Central memory CD8-positive, alpha-beta T cell (primary cell): ENCODE results near the gene STK11.

Source experiments
- ATAC-seq: fragments of 150-1000 bp; cut with Tn5 transposase; replicated peaks from 2 replicates; pipeline ENCODE4 v1.10.0; 2022; ENCODE audit warnings: mild to moderate bottlenecking, moderate FRiP score, moderate number of reproducible peaks; ENCODE audit not compliant: poor library complexity, severe bottlenecking; ENCODE audit errors: extremely low read depth
- DNase-seq, 2 donors: peaks; one replicate each; pipeline ENCODE4 v3.0.0; 2021; ENCODE audit warnings: low spot score in 2 of 2
- H3K27ac Mint-ChIP-seq: one replicate; pipeline ENCODE4 v1.8.0; 2022; ENCODE audit warnings: low read depth, mild to moderate bottlenecking, moderate library complexity, mixed read lengths
- H3K27me3 Mint-ChIP-seq: one replicate; pipeline ENCODE4 v1.8.0; 2022; ENCODE audit warnings: mixed read lengths
- H3K36me3 Mint-ChIP-seq: one replicate; pipeline ENCODE4 v1.8.0; 2022; ENCODE audit warnings: mild to moderate bottlenecking, moderate library complexity, mixed read lengths; ENCODE audit not compliant: insufficient read depth
- H3K4me1 Mint-ChIP-seq: one replicate; pipeline ENCODE4 v1.8.0; 2022; ENCODE audit warnings: mixed read lengths
- H3K4me3 Mint-ChIP-seq: one replicate; pipeline ENCODE4 v1.8.0; 2022; ENCODE audit warnings: mild to moderate bottlenecking, moderate library complexity, mixed read lengths
- H3K9me3 Mint-ChIP-seq: one replicate; pipeline ENCODE4 v1.8.0; 2022; ENCODE audit warnings: mixed read lengths

STK11 gene

DNA sequence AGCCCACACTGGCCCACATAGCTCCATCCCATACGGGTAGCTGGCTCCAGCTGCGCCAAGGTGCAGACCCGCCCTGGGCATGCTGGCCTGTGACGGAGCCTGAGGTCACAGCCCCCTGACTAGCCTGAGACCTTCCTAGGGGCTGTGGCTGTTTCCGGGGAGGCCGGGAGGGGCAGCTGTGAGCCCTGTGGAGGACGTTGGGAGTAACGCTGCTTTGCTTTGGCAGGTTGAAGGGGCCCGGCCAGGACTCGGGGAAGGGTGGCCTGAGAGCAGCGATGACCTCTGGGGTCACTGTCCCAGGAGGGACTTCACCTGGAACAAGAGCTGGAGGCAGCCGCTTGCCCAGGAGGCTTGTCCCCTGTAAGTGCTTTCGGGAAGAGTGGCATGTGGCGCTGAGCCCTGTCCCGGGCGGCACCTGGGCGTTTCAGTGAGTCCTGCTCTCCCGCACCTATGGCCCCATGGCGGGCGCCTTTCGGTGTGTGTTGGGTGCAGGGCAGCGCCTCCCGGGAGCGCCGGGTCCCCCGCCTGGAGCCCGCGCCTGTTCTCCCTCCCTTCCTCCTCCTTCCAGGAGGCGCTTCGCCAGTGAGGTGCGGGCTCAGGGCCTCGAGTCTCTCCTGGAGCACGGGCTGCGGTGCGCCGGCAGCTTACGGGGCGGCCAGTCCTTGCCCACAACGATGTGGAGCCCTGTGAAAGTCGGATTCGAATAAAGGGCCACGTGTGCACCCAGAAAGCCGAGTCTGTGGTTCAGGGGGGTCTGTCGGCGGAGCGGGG lies 68.7 kb downstream of the STK11 start:
- Mint-ChIP-seq H3K4me1 (peaks cover 47% of the 10 kb centered on the region), H3K36me3 (peaks cover 63% of the 10 kb centered on the region), H3K27ac (peak overlapping the region; percentile 95), H3K4me3 (peak overlapping the region; percentile 57), H3K27me3 (no peaks in the 10 kb centered on the region), H3K9me3 (no peaks in the 10 kb centered on the region)
- ATAC-seq (no peak), DNase-seq (no peak)

DNA sequence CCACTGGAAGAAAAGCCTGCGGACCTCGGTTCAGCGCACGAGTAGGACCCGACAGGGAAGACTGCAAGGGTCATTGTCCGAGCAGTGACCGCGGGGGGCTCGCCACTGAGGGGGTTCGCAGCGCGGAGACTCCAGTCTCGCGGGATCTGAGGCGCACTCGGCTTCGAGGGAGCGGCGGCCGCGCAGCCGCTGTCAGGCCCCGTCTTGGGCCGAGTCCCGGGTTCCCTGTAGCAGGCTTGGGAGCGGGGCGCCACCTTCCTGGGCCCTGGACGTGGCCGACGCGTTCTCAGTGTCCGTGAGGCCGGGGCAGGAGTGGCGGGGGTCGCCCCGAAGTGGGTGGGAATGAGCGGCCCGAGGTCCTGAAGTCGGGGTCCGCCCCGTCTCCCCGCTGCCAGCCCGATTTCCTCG lies 69.3 kb downstream of the STK11 start:
- peaks cover 62% of the 10 kb centered on the region for H3K36me3 Mint-ChIP-seq
- DNase-seq (no peak), ATAC-seq (no peak)
- peaks cover 51% of the 10 kb centered on the region for H3K4me1 Mint-ChIP-seq
- H3K4me3 Mint-ChIP-seq, result peak overlapping the region; percentile 75
- H3K27ac Mint-ChIP-seq, result peak overlapping the region; percentile 95
- H3K9me3 Mint-ChIP-seq, result no peaks in the 10 kb centered on the region
- no peaks in the 10 kb centered on the region for H3K27me3 Mint-ChIP-seq

DNA sequence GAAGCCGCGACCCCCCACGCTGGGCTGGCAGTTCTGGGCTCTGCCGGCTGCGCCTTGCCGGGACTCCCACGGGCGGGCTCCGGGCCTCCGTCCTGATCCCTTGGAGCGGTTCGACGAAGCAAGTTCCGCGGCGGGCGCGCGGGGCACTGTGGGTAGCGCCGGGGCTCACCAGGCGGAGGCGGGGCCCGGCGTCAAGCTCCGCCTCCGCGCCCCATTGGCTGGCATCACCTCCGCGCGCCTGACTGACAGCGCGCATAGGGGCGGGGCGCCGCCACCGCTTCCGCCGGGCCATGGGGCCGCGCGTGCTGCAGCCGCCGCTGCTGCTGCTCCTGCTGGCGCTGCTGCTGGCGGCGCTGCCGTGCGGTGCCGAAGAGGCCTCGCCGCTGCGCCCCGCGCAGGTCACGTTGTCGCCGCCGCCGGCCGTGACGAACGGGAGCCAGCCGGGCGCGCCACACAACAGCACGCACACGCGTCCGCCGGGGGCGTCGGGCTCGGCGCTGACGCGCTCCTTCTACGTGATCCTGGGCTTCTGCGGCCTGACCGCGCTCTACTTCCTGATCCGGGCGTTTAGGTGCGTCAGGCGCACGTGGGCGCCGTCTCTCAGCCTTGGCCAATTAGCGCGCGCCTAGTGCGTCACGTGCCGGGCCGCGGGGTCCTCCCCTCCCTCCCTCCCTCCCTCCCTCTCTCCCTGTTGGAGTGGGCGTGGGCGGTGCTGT lies 69.8 kb downstream of the STK11 start, which contains the start of gene FAM174C:
FAM174C (plus strand) TSS at position 271 of the 716 bp plus-strand sequence; CDS start at position 291, 20 bp downstream.
- ATAC-seq (peak; percentile 84), DNase-seq (peak; percentile 83 to 95)
- H3K9me3 Mint-ChIP-seq, result no peaks in the 10 kb centered on the region
- no peaks in the 10 kb centered on the region for H3K27me3 Mint-ChIP-seq
- peaks cover 51% of the 10 kb centered on the region for H3K4me1 Mint-ChIP-seq
- H3K4me3 Mint-ChIP-seq, result peak within 1 kb of the TSS; percentile 75
- peaks cover 57% of the 10 kb centered on the region for H3K36me3 Mint-ChIP-seq
- H3K27ac Mint-ChIP-seq, result peak within 1 kb of the TSS; percentile 95

DNA sequence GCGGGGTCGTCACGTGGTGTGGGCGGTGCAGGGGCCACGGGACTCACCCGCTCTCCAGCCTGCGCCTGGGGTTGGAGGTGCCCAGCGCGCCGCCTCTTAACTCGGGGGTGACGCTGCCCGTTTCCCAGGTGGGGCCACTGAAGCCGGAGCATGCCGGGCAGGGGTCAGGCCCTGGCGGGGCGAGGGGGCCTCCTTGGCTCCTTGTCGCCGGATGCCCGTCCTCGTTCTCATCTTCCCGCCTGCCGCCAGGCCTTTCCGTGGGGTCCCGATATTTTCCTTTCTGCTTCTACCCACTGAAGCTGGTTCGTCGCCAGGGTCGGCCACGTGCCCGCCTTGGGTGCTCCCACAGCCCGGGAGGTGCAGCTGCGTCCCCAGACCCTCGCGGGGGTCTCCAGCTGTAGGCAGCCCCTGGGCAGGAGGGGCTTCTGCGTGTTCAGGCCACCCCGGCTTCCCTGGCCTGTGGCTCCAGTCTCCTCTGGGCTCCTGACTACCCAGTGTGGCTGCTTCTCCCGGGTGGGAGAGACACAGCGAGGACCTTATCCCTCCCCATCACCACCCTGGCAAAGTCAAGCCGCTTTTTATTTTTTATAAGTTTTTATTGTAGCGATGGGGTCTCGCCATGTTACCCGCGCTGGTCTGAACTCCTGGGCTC lies 70.5 kb downstream of the STK11 start:
- ATAC-seq (no peak), DNase-seq (no peak)
- peak overlapping the region; percentile 95 for H3K27ac Mint-ChIP-seq
- peaks cover 50% of the 10 kb centered on the region for H3K36me3 Mint-ChIP-seq
- H3K9me3 Mint-ChIP-seq, result no peaks in the 10 kb centered on the region
- no peaks in the 10 kb centered on the region for H3K27me3 Mint-ChIP-seq
- H3K4me1 Mint-ChIP-seq, result peaks cover 46% of the 10 kb centered on the region
- H3K4me3 Mint-ChIP-seq, result peak overlapping the region; percentile 75

DNA sequence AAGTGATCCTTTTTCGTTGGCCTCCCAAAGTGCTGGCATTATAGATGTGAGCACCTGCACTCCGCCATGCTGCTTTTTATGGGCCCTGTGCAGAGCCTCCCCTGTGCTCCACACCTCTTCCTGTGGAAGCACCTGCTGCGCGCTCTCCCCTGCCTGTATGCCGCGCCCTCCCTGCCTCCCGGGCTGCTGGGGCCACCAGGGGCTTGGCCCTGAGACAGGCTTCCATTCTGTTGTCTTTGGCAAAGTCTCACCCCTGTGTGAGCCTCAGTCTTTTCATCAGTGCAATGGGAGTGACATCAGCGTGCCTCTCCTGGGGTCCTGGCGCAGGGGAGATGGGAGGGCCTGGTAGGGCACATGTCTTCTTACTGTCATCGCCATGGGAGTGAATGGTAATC lies 71.0 kb downstream of the STK11 start:
- Mint-ChIP-seq H3K27ac (peak overlapping the region; percentile 95), H3K4me1 (peaks cover 42% of the 10 kb centered on the region), H3K36me3 (peaks cover 47% of the 10 kb centered on the region), H3K4me3 (peak overlapping the region; percentile 75), H3K27me3 (no peaks in the 10 kb centered on the region), H3K9me3 (no peaks in the 10 kb centered on the region)
- ATAC-seq (no peak), DNase-seq (no peak)

DNA sequence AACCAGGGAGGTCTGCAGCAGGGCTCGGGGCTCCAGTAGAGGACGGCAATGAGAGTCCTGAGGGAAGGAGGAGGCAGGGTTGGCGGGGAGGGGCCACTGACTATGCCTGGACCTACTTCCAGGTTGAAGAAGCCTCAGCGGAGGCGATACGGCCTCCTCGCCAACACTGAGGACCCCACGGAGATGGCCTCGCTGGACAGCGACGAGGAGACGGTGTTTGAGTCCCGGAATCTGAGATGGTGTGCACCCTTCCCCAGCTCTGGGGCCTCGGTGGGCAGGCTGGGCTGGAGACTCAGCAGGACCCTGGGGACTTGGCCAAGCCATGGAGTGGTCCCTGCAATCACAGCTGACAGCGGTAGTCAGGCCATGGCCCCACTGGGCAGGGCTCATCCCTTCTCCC lies 71.5 kb downstream of the STK11 start:
- Mint-ChIP-seq H3K4me1 (peaks cover 41% of the 10 kb centered on the region), H3K4me3 (peak overlapping the region; percentile 75), H3K36me3 (peaks cover 43% of the 10 kb centered on the region), H3K9me3 (no peaks in the 10 kb centered on the region), H3K27me3 (no peaks in the 10 kb centered on the region), H3K27ac (peak overlapping the region; percentile 95)
- DNase-seq (no peak), ATAC-seq (no peak)
